ENCODE measurements around the gene CABLES1. TPM values are rescaled to one million over a fixed set of nuclear protein-coding genes. Genes with fewer than 3 reads are reported as not detected.

Gene CABLES1
- total RNA-seq, 4 donors from 2014 or later, result 4.0 to 24.0 (median 10.2) TPM

GRCh38 chr18:23099621-23100020, 35.7 kb upstream of the CABLES1 start:
- Histone ChIP-seq H3K9me3 (no peaks in the 10 kb centered on the region), H3K4me1 (no peaks in the 10 kb centered on the region), H3K36me3 (no peaks in the 10 kb centered on the region), H3K4me3 (no peak overlapping the region), H3K27me3 (peaks cover 20% of the 10 kb centered on the region), H3K27ac (no peak overlapping the region)
- WGBS, 2 donors (ENCODE audit: low coverage in 1 of 2), result 88 to 91% methylated on average over 5 of the region's 5 CpGs
- ATAC-seq, result no peak
- no peak for TF ChIP-seq POLR2AphosphoS5 (IDR thresholded peaks at IDR 0.05)
- TF ChIP-seq EP300 (IDR thresholded peaks at IDR 0.05), result no peak
- no peak for TF ChIP-seq CTCF (IDR thresholded peaks at IDR 0.05)
- no peak for TF ChIP-seq POLR2A (IDR thresholded peaks at IDR 0.05)

GRCh38 chr18:23101861-23102432, 33.3 kb upstream of the CABLES1 start:
- 80 to 86% methylated on average over 3 to 12 of the region's 12 CpGs for WGBS, 2 donors (ENCODE audit: low coverage in 1 of 2)
- no peaks in the 10 kb centered on the region for H3K36me3 ChIP-seq
- no peak for TF ChIP-seq POLR2A (IDR thresholded peaks at IDR 0.05)
- no peak for TF ChIP-seq EP300 (IDR thresholded peaks at IDR 0.05)
- no peak for TF ChIP-seq POLR2AphosphoS5 (IDR thresholded peaks at IDR 0.05)
- TF ChIP-seq CTCF (IDR thresholded peaks at IDR 0.05), result no peak
- ATAC-seq, result no peak
- H3K4me1 ChIP-seq, result no peaks in the 10 kb centered on the region
- H3K27ac ChIP-seq, result no peak overlapping the region
- no peaks in the 10 kb centered on the region for H3K9me3 ChIP-seq
- no peak overlapping the region for H3K4me3 ChIP-seq
- peaks cover 1% of the 10 kb centered on the region for H3K27me3 ChIP-seq

- no peak for ATAC-seq
- Histone ChIP-seq H3K9me3 (no peaks in the 10 kb centered on the region), H3K36me3 (no peaks in the 10 kb centered on the region), H3K4me3 (no peak overlapping the region), H3K4me1 (no peaks in the 10 kb centered on the region), H3K27me3 (no peaks in the 10 kb centered on the region), H3K27ac (no peak overlapping the region)
- WGBS, 2 donors (ENCODE audit: low coverage in 1 of 2), result 85 to 91% methylated on average over 10 to 11 of the region's 11 CpGs
- TF ChIP-seq CTCF (IDR thresholded peaks at IDR 0.05) (no peak), POLR2A (IDR thresholded peaks at IDR 0.05) (no peak), POLR2AphosphoS5 (IDR thresholded peaks at IDR 0.05) (no peak), EP300 (IDR thresholded peaks at IDR 0.05) (no peak)
Measured at GRCh38 chr18:23102493-23103261, 32.6 kb upstream of the CABLES1 start.

GRCh38 chr18:23103449-23103848, 31.8 kb upstream of the CABLES1 start:
- H3K4me3 ChIP-seq, result no peak overlapping the region
- no peaks in the 10 kb centered on the region for H3K36me3 ChIP-seq
- WGBS, 2 donors (ENCODE audit: low coverage in 1 of 2), result 86 to 96% methylated on average over 4 of the region's 4 CpGs
- no peaks in the 10 kb centered on the region for H3K9me3 ChIP-seq
- H3K27me3 ChIP-seq, result no peaks in the 10 kb centered on the region
- no peak for TF ChIP-seq POLR2A (IDR thresholded peaks at IDR 0.05)
- no peak for TF ChIP-seq CTCF (IDR thresholded peaks at IDR 0.05)
- no peak for TF ChIP-seq EP300 (IDR thresholded peaks at IDR 0.05)
- no peak for TF ChIP-seq POLR2AphosphoS5 (IDR thresholded peaks at IDR 0.05)
- H3K4me1 ChIP-seq, result no peaks in the 10 kb centered on the region
- no peak overlapping the region for H3K27ac ChIP-seq
- ATAC-seq, result no peak

GRCh38 chr18:23105030-23105429, 30.3 kb upstream of the CABLES1 start:
- WGBS, 2 donors (ENCODE audit: low coverage in 1 of 2), result 72 to 87% methylated on average over 3 of the region's 3 CpGs
- ATAC-seq, result no peak
- H3K9me3 ChIP-seq, result no peaks in the 10 kb centered on the region

More at GRCh38 chr18:23105030-23105429, 30.3 kb upstream of the CABLES1 start:
- Histone ChIP-seq H3K4me1 (no peaks in the 10 kb centered on the region), H3K27me3 (no peaks in the 10 kb centered on the region), H3K4me3 (no peak overlapping the region), H3K27ac (no peak overlapping the region), H3K36me3 (no peaks in the 10 kb centered on the region)
- no peak for TF ChIP-seq EP300 (IDR thresholded peaks at IDR 0.05)
- no peak for TF ChIP-seq CTCF (IDR thresholded peaks at IDR 0.05)
- no peak for TF ChIP-seq POLR2A (IDR thresholded peaks at IDR 0.05)

Measured in gastroesophageal sphincter (tissue), 4 donors.